HepG2 (cell line): Measurements from ENCODE around the gene SDC1. TPM values are rescaled to one million over a fixed set of nuclear protein-coding genes. Genes with fewer than 3 reads are reported as not detected.

Experiments
- HES4 ChIP-seq: sonication (generic); formaldehyde crosslinking; IDR thresholded peaks from 2 replicates; pipeline ENCODE4 v1.9.0; 2021; ENCODE audit warnings: mild to moderate bottlenecking, missing genetic modification reagents, borderline replicate concordance
- IKZF4 ChIP-seq: sonication (generic); formaldehyde crosslinking; IDR thresholded peaks from 2 replicates; pipeline ENCODE4 v1.5.1; 2020; ENCODE audit warnings: borderline replicate concordance, mild to moderate bottlenecking, low read depth, missing genetic modification reagents; ENCODE audit errors: not compliant biosample characterization
- ISX ChIP-seq: sonication (generic); formaldehyde crosslinking; conservative IDR thresholded peaks from 2 replicates; pipeline ENCODE4 v1.5.0; 2020; ENCODE audit warnings: missing genetic modification reagents
- KDM1A ChIP-seq: IDR thresholded peaks from 2 replicates; pipeline ENCODE4 v1.6.1; 2016; ENCODE audit warnings: missing compliant biosample characterization
- MEIS2 ChIP-seq: sonication (generic); formaldehyde crosslinking; IDR thresholded peaks from 2 replicates; pipeline ENCODE4 v1.9.0; 2021; ENCODE audit warnings: mild to moderate bottlenecking, missing genetic modification reagents
- RBFOX2 ChIP-seq: fragments of 200-400 bp; formaldehyde crosslinking; IDR thresholded peaks from 2 replicates; pipeline ENCODE4 v1.6.1; 2017; ENCODE audit warnings: low read depth, mild to moderate bottlenecking, low read length
- SAP130 ChIP-seq: IDR thresholded peaks from 2 replicates; pipeline ENCODE4 v1.6.1; 2016; ENCODE audit warnings: low read depth
- TBL1XR1 ChIP-seq: fragments of 150-350 bp; IDR thresholded peaks from 2 replicates; pipeline ENCODE4 v1.6.1; 2014; ENCODE audit warnings: borderline replicate concordance, low read length; ENCODE audit not compliant: partially characterized antibody
- ZBTB3 ChIP-seq: sonication (generic); formaldehyde crosslinking; IDR thresholded peaks from 2 replicates; pipeline ENCODE4 v1.4.0; 2020; ENCODE audit warnings: low read depth, mild to moderate bottlenecking, moderate library complexity, missing genetic modification reagents, borderline replicate concordance
- ZKSCAN1 ChIP-seq: fragments of 150-350 bp; IDR thresholded peaks from 2 replicates; pipeline ENCODE4 v1.6.1; 2014; ENCODE audit warnings: low read length
- ZMYM3 ChIP-seq: sonication (generic); formaldehyde crosslinking; IDR thresholded peaks from 2 replicates; pipeline ENCODE4 v1.5.1; 2020; ENCODE audit warnings: mild to moderate bottlenecking, missing genetic modification reagents
- ZNF20 ChIP-seq: sonication (generic); formaldehyde crosslinking; IDR thresholded peaks from 2 replicates; pipeline ENCODE4 v1.4.0; 2020; ENCODE audit warnings: mild to moderate bottlenecking, moderate library complexity, missing genetic modification reagents
- ZNF432 ChIP-seq: sonication (generic); formaldehyde crosslinking; IDR thresholded peaks from 2 replicates; pipeline ENCODE4 v1.5.0; 2020; ENCODE audit warnings: missing genetic modification reagents, mild to moderate bottlenecking, borderline replicate concordance
- ZNF780A ChIP-seq: sonication (generic); formaldehyde crosslinking; IDR thresholded peaks from 2 replicates; pipeline ENCODE4 v1.8.0; 2022; ENCODE audit warnings: mild to moderate bottlenecking, missing genetic modification reagents, moderate library complexity
- polyA plus RNA-seq, 8 experiments: library from polyadenylated mRNA; depleted of rRNA in 3 of 8; stranded (reverse) in 7 of 8; unstranded in 1 of 8; fragments of >200 nt; fragmentation: Illumina TruSeq in 4 of 8; extraction: Trizol in 4 of 8; gene quantifications; 2 replicates each; pipeline versions ENCODE4 v1.2.1 to v1.2.3, GENCODE V29; 2011 to 2016; ENCODE audit warnings: low read depth in 4 of 8, missing spikeins in 1 of 8, mixed read lengths in 1 of 8; ENCODE audit not compliant: insufficient read depth in 1 of 8
- total RNA-seq, 5 experiments: library from RNA; depleted of rRNA; stranded (reverse); fragments of >200 nt; fragmentation: Illumina TruSeq; extraction: Trizol; gene quantifications; 2 replicates each; pipeline ENCODE4 v1.2.3, GENCODE V29; 2016; ENCODE audit warnings: low read depth in 1 of 5
- TF ChIP-seq, protein P1 (sequence below): sonication (generic); formaldehyde crosslinking; IDR thresholded peaks from 2 replicates; pipeline ENCODE4 v1.5.1; 2020; ENCODE audit warnings: mild to moderate bottlenecking, missing genetic modification reagents, moderate library complexity
- TF ChIP-seq, protein P2 (sequence below): sonication (generic); formaldehyde crosslinking; IDR thresholded peaks from 2 replicates; pipeline ENCODE4 v1.4.0; 2020; ENCODE audit warnings: missing genetic modification reagents; ENCODE audit errors: not compliant biosample characterization
- TF ChIP-seq, protein P3 (sequence below): sonication (generic); formaldehyde crosslinking; IDR thresholded peaks from 2 replicates; pipeline ENCODE4 v1.8.1; 2023; ENCODE audit warnings: mild to moderate bottlenecking, missing genetic modification reagents
- TF ChIP-seq, protein P4 (sequence below): sonication (generic); formaldehyde crosslinking; IDR thresholded peaks from 2 replicates; pipeline ENCODE4 v1.5.0; 2020; ENCODE audit warnings: missing genetic modification reagents
- TF ChIP-seq, protein P5 (sequence below): sonication (generic); formaldehyde crosslinking; IDR thresholded peaks from 2 replicates; pipeline ENCODE4 v1.9.0; 2021; ENCODE audit warnings: missing genetic modification reagents, borderline replicate concordance

The SDC1 gene
- total and polyA plus RNA-seq, 2 of the 13 experiments (the other 11 are each of a cell fraction or from before 2014, with no cell fraction given) = 108 to 119 TPM

DNA sequence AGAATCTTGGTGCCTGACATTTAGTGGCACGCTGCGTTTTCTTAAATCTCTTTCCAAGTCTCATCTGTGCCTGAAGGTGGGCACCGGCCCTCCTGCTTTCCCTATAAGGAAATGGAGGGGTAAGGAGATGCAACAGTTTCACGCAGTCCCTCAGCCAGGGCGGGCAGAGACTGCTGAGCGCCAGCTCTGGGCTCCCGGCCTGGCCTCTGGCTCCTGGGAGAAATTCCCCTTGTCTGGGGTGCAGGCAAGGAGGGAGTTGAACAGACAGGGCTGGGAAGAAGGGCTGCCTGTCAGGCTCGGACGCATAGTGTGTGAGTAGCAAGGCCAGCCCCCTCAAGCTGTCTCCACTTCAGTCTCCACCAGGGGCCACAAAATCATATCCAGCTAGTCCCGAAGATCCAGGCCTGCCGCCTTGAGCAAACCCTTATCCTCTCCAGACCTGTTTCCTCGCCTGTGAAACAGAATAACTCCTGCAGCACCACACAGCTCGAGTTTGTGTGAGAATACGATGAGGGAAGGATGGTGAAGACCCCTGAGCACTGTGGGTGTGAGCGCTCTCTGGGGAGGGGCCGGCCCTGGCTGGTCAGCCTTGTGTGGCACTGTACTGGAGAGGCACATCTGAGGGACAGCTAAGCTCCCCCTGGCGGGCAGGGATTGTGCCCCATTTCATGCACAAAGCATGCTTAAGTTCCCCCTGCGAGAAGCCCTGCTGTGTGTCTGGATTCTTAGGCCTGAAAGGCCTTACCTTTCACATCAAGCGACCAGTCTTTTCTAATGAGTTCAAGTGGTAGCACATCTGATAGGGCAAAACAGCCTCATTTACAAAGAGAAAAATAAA lies 33.8 kb downstream of the SDC1 start (continued):
- TF ChIP-seq, protein P1, sequence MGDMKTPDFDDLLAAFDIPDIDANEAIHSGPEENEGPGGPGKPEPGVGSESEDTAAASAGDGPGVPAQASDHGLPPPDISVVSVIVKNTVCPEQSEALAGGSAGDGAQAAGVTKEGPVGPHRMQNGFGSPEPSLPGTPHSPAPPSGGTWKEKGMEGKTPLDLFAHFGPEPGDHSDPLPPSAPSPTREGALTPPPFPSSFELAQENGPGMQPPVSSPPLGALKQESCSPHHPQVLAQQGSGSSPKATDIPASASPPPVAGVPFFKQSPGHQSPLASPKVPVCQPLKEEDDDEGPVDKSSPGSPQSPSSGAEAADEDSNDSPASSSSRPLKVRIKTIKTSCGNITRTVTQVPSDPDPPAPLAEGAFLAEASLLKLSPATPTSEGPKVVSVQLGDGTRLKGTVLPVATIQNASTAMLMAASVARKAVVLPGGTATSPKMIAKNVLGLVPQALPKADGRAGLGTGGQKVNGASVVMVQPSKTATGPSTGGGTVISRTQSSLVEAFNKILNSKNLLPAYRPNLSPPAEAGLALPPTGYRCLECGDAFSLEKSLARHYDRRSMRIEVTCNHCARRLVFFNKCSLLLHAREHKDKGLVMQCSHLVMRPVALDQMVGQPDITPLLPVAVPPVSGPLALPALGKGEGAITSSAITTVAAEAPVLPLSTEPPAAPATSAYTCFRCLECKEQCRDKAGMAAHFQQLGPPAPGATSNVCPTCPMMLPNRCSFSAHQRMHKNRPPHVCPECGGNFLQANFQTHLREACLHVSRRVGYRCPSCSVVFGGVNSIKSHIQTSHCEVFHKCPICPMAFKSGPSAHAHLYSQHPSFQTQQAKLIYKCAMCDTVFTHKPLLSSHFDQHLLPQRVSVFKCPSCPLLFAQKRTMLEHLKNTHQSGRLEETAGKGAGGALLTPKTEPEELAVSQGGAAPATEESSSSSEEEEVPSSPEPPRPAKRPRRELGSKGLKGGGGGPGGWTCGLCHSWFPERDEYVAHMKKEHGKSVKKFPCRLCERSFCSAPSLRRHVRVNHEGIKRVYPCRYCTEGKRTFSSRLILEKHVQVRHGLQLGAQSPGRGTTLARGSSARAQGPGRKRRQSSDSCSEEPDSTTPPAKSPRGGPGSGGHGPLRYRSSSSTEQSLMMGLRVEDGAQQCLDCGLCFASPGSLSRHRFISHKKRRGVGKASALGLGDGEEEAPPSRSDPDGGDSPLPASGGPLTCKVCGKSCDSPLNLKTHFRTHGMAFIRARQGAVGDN (CRISPR knock-in tag) = no peak; the same call in 1 of the 2 replicates
- TF ChIP-seq ZKSCAN1 (no peak), ZNF20 (no peak), IKZF4 (no peak), SAP130 (CRISPR knock-in tag) (0 out of 2 replicates have a peak, but pooled peaks have one; percentile 31), RBFOX2 (no peak), ZNF780A (no peak), MEIS2 (no peak), TBL1XR1 (no peak), ISX (CRISPR knock-in tag) (no peak), HES4 (CRISPR knock-in tag) (no peak), ZMYM3 (CRISPR knock-in tag) (0 out of 2 replicates have a peak, but pooled peaks have one; percentile 21), ZBTB3 (CRISPR knock-in tag) (0 out of 2 replicates have a peak, but pooled peaks have one; percentile 40), KDM1A (no peak), ZNF432 (CRISPR knock-in tag) (no peak)
- TF ChIP-seq, protein P2, sequence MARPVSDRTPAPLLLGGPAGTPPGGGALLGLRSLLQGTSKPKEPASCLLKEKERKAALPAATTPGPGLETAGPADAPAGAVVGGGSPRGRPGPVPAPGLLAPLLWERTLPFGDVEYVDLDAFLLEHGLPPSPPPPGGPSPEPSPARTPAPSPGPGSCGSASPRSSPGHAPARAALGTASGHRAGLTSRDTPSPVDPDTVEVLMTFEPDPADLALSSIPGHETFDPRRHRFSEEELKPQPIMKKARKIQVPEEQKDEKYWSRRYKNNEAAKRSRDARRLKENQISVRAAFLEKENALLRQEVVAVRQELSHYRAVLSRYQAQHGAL (CRISPR knock-in tag) = no peak
- TF ChIP-seq, protein P3, sequence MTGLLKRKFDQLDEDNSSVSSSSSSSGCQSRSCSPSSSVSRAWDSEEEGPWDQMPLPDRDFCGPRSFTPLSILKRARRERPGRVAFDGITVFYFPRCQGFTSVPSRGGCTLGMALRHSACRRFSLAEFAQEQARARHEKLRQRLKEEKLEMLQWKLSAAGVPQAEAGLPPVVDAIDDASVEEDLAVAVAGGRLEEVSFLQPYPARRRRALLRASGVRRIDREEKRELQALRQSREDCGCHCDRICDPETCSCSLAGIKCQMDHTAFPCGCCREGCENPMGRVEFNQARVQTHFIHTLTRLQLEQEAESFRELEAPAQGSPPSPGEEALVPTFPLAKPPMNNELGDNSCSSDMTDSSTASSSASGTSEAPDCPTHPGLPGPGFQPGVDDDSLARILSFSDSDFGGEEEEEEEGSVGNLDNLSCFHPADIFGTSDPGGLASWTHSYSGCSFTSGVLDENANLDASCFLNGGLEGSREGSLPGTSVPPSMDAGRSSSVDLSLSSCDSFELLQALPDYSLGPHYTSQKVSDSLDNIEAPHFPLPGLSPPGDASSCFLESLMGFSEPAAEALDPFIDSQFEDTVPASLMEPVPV (CRISPR knock-in tag) = no peak
- TF ChIP-seq, protein P4, sequence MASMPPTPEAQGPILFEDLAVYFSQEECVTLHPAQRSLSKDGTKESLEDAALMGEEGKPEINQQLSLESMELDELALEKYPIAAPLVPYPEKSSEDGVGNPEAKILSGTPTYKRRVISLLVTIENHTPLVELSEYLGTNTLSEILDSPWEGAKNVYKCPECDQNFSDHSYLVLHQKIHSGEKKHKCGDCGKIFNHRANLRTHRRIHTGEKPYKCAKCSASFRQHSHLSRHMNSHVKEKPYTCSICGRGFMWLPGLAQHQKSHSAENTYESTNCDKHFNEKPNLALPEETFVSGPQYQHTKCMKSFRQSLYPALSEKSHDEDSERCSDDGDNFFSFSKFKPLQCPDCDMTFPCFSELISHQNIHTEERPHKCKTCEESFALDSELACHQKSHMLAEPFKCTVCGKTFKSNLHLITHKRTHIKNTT (CRISPR knock-in tag) = no peak
- TF ChIP-seq, protein P5, sequence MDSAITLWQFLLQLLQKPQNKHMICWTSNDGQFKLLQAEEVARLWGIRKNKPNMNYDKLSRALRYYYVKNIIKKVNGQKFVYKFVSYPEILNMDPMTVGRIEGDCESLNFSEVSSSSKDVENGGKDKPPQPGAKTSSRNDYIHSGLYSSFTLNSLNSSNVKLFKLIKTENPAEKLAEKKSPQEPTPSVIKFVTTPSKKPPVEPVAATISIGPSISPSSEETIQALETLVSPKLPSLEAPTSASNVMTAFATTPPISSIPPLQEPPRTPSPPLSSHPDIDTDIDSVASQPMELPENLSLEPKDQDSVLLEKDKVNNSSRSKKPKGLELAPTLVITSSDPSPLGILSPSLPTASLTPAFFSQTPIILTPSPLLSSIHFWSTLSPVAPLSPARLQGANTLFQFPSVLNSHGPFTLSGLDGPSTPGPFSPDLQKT (CRISPR knock-in tag) = no peak
